K562 (cell line): ENCODE measurements around the gene TTC38. TPM values are rescaled to one million over a fixed set of nuclear protein-coding genes. Genes with fewer than 3 reads are reported as not detected.
A peak's percentile ranks its signal among the peaks of the same experiment; 100 is the strongest.

Source experiments
- BHLHE40 ChIP-seq: IDR thresholded peaks from 2 replicates; pipeline ENCODE4 v1.6.1; 2011; ENCODE audit warnings: low read length, improper control_type of control experiment
- CEBPG ChIP-seq, 3 experiments: fragments of 200-800 bp in 1 of 3; sonication (Bioruptor generic) in 1 of 3; sonication (generic) in 1 of 3; formaldehyde crosslinking in 1 of 3; IDR thresholded peaks in 2 of 3; conservative IDR thresholded peaks in 1 of 3; 2 replicates each; pipeline versions ENCODE4 v1.6.1 to v1.8.0; 2016 to 2022; ENCODE audit warnings: missing compliant biosample characterization in 2 of 3, missing genetic modification characterization in 2 of 3, mild to moderate bottlenecking in 1 of 3, missing genetic modification reagents in 1 of 3
- KDM1A ChIP-seq, 2 experiments: fragments of 450-650 bp; IDR thresholded peaks; 2 replicates each; pipeline ENCODE4 v1.6.1; 2016; ENCODE audit warnings: mild to moderate bottlenecking in 2 of 2
- MAFF ChIP-seq: IDR thresholded peaks from 2 replicates; pipeline ENCODE4 v1.6.1; 2012; ENCODE audit warnings: low read length, improper control_type of control experiment
- MCM7 ChIP-seq, 2 experiments: fragments of 450-650 bp; IDR thresholded peaks; 2 replicates each; pipeline ENCODE4 v1.6.1; 2016 to 2018
- PCBP1 ChIP-seq: fragments of 200-400 bp; formaldehyde crosslinking; IDR thresholded peaks from 2 replicates; pipeline ENCODE4 v1.6.1; 2018; ENCODE audit warnings: mild to moderate bottlenecking, low read depth, low read length; ENCODE audit not compliant: poor library complexity, severe bottlenecking
- RBM15 ChIP-seq: fragments of 200-400 bp; formaldehyde crosslinking; IDR thresholded peaks from 2 replicates; pipeline ENCODE4 v1.6.1; 2018; ENCODE audit warnings: mild to moderate bottlenecking, low read length, moderate library complexity; ENCODE audit not compliant: insufficient read depth
- SLC30A9 ChIP-seq: fragments of 250-450 bp; sonication (Bioruptor Pico); IDR thresholded peaks from 2 replicates; pipeline ENCODE4 v1.8.0; 2022; ENCODE audit warnings: mild to moderate bottlenecking, moderate library complexity
- SMAD4 ChIP-seq: fragments of 250-450 bp; sonication (Bioruptor Pico); conservative IDR thresholded peaks from 2 replicates; pipeline ENCODE4 v1.8.0; 2021; ENCODE audit warnings: inconsistent platforms, mild to moderate bottlenecking, moderate library complexity
- SNRNP70 ChIP-seq: fragments of 200-400 bp; formaldehyde crosslinking; optimal IDR thresholded peaks from 2 replicates; pipeline ENCODE3; 2017; ENCODE audit warnings: low read depth, low read length
- ZNF586 ChIP-seq: fragments of 450-650 bp; formaldehyde crosslinking; conservative IDR thresholded peaks from 2 replicates; pipeline ENCODE4 v1.4.0; 2020; ENCODE audit warnings: mild to moderate bottlenecking, moderate library complexity
- polyA plus RNA-seq, 8 experiments: library from polyadenylated mRNA; depleted of rRNA in 4 of 8; stranded (reverse) in 5 of 8; unstranded in 3 of 8; fragments of >200 nt; fragmentation: Nextera tagmentation in 2 of 8; fragmentation: Illumina TruSeq in 1 of 8; extraction: Ambion mirVana in 2 of 8; extraction: Trizol in 1 of 8; gene quantifications; 2 replicates each; pipeline versions ENCODE4 v1.2.1 to v1.2.3, GENCODE V29; 2011 to 2014; ENCODE audit warnings: inconsistent platforms in 1 of 8, missing spikeins in 1 of 8
- total RNA-seq, 7 experiments: library from RNA; depleted of rRNA in 6 of 7; stranded (reverse); fragments of >200 nt in 6 of 7; fragmentation: Illumina TruSeq in 2 of 7; extraction: Trizol in 2 of 7; gene quantifications; 2 replicates each; pipeline versions ENCODE4 v1.2.1 to v1.2.3, GENCODE V29; 2011 to 2021; ENCODE audit warnings: low replicate concordance in 1 of 7
- TF ChIP-seq, protein P1 (sequence below), 2 experiments: fragments of 450-650 bp in 1 of 2; sonication (generic) in 1 of 2; formaldehyde crosslinking in 1 of 2; IDR thresholded peaks; 2 replicates each; pipeline versions ENCODE4 v1.7.1 to v1.9.0; 2016 to 2022; ENCODE audit warnings: inconsistent platforms in 1 of 2, mild to moderate bottlenecking in 1 of 2, missing genetic modification reagents in 1 of 2
- TF ChIP-seq, protein P2 (sequence below): fragments of 200-800 bp; sonication (Bioruptor generic); IDR thresholded peaks from 2 replicates; pipeline ENCODE4 v1.6.1; 2017; ENCODE audit warnings: missing genetic modification characterization, missing compliant biosample characterization
- TF ChIP-seq, protein P3 (sequence below): fragments of 200-800 bp; sonication (Bioruptor generic); IDR thresholded peaks from 2 replicates; pipeline ENCODE4 v1.6.1; 2017; ENCODE audit warnings: missing genetic modification characterization, missing compliant biosample characterization

Gene TTC38
- total and polyA plus RNA-seq, 9 of the 15 experiments (the other 6 are each of a cell fraction or from before 2014, with no cell fraction given), result 0.84 to 28.4 (median 18.1) TPM

DNA sequence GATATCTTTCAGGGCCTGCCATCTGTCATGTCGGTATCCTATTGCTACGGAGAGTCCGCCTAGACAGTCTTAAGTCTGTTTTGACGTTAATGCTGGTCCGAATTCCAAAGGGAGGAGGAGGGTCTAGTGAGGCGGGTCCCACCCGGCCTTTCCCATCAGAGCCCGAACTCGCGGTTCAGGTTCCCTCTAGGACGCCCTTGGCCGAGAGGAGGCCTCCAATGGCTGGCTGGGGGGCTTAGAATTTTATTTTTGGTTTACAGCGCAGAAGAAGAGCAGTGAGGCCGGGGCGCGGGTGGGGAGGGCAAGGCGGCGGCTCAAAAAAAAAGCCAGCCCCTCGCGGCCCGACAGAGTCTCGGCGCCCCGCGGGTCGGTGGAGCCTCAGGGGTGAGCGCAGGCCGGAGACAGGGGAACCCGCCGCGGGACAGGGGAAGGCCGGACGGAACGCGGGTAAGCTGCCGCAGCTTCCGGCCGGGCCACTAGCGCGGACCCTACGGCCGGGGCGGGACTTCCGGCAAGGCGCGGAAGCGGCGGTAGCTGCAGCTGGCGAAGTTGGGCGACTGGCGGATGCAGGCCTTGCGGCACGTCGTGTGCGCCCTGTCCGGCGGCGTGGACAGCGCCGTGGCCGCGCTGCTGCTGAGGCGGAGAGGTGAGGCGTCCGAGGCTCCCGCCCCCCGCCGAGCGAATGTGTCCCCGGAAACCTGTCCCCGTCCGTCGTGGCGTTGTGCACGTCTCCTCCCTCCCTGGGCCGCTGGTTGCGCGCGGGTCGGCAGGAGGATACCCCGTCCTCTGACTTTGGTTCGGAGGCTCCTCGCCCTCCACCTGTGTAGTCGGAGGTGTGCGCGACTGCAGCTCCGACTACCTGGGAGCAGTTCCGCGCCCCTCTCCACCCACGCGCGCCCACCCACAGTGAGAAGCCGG, 67.7 kb downstream of the TTC38 start, which contains the start of gene TRMU (continued):
- TF ChIP-seq, protein P1, sequence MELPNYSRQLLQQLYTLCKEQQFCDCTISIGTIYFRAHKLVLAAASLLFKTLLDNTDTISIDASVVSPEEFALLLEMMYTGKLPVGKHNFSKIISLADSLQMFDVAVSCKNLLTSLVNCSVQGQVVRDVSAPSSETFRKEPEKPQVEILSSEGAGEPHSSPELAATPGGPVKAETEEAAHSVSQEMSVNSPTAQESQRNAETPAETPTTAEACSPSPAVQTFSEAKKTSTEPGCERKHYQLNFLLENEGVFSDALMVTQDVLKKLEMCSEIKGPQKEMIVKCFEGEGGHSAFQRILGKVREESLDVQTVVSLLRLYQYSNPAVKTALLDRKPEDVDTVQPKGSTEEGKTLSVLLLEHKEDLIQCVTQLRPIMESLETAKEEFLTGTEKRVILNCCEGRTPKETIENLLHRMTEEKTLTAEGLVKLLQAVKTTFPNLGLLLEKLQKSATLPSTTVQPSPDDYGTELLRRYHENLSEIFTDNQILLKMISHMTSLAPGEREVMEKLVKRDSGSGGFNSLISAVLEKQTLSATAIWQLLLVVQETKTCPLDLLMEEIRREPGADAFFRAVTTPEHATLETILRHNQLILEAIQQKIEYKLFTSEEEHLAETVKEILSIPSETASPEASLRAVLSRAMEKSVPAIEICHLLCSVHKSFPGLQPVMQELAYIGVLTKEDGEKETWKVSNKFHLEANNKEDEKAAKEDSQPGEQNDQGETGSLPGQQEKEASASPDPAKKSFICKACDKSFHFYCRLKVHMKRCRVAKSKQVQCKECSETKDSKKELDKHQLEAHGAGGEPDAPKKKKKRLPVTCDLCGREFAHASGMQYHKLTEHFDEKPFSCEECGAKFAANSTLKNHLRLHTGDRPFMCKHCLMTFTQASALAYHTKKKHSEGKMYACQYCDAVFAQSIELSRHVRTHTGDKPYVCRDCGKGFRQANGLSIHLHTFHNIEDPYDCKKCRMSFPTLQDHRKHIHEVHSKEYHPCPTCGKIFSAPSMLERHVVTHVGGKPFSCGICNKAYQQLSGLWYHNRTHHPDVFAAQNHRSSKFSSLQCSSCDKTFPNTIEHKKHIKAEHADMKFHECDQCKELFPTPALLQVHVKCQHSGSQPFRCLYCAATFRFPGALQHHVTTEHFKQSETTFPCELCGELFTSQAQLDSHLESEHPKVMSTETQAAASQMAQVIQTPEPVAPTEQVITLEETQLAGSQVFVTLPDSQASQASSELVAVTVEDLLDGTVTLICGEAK (IDR thresholded peaks at IDR 0.05), result peak; percentile 99
- TF ChIP-seq, protein P1 (CRISPR knock-in tag; IDR thresholded peaks at IDR 0.05), result no peak
- no peak for TF ChIP-seq BHLHE40
- no peak for TF ChIP-seq KDM1A (IDR thresholded peaks at IDR 0.05)
- no peak for TF ChIP-seq SNRNP70
- TF ChIP-seq MCM7 (IDR thresholded peaks at IDR 0.05), result no peak
- TF ChIP-seq SMAD4 (CRISPR knock-in tag), result peak; percentile 66
- TF ChIP-seq, protein P2, sequence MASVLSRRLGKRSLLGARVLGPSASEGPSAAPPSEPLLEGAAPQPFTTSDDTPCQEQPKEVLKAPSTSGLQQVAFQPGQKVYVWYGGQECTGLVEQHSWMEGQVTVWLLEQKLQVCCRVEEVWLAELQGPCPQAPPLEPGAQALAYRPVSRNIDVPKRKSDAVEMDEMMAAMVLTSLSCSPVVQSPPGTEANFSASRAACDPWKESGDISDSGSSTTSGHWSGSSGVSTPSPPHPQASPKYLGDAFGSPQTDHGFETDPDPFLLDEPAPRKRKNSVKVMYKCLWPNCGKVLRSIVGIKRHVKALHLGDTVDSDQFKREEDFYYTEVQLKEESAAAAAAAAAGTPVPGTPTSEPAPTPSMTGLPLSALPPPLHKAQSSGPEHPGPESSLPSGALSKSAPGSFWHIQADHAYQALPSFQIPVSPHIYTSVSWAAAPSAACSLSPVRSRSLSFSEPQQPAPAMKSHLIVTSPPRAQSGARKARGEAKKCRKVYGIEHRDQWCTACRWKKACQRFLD (CRISPR knock-in tag), result peak; percentile 67; the same call in 1 of the 2 replicates
- no peak for TF ChIP-seq RBM15
- no peak for TF ChIP-seq ZNF586 (CRISPR knock-in tag)
- TF ChIP-seq CEBPG (CRISPR knock-in tag; IDR thresholded peaks at IDR 0.05), result no peak
- no peak for TF ChIP-seq CEBPG (tag; conservative IDR thresholded peaks at IDR 0.05 in 1 of 2, IDR thresholded peaks at IDR 0.05 in 1 of 2)
- TF ChIP-seq, protein P3, sequence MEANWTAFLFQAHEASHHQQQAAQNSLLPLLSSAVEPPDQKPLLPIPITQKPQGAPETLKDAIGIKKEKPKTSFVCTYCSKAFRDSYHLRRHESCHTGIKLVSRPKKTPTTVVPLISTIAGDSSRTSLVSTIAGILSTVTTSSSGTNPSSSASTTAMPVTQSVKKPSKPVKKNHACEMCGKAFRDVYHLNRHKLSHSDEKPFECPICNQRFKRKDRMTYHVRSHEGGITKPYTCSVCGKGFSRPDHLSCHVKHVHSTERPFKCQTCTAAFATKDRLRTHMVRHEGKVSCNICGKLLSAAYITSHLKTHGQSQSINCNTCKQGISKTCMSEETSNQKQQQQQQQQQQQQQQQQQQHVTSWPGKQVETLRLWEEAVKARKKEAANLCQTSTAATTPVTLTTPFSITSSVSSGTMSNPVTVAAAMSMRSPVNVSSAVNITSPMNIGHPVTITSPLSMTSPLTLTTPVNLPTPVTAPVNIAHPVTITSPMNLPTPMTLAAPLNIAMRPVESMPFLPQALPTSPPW (CRISPR knock-in tag), result no peak; the same call in 1 of the 2 replicates
- no peak for TF ChIP-seq MAFF
- no peak for TF ChIP-seq SLC30A9 (CRISPR knock-in tag)
- TF ChIP-seq PCBP1, result peak; percentile 53
